Calu3 (cell line): ENCODE data around the gene ZNF574. TPM values are rescaled to one million over a fixed set of nuclear protein-coding genes. Genes with fewer than 3 reads are reported as not detected.

Source experiments
- BruUV-seq: library from RNA; stranded (reverse); fragments of 400-500 nt; replicated peaks from 2 replicates; lab custom pipeline; 2021; lab: Mats Ljungman, UMichigan
- CTCF ChIA-PET: fragments of 300-600 bp; sonication (Branson Sonifier 250); formaldehyde crosslinking; loops from one replicate; lab custom pipeline; 2022; ENCODE audit warnings: antibody characterized with exemption; lab: Charles Lee
- DNase-seq: peaks from one replicate; pipeline ENCODE4 v3.0.0; 2022
- H3K27ac Mint-ChIP-seq: one replicate; pipeline ENCODE4 v1.8.0; 2022; ENCODE audit warnings: mixed read lengths; ENCODE audit not compliant: unreplicated experiment
- H3K27me3 Mint-ChIP-seq: one replicate; pipeline ENCODE4 v1.8.0; 2022; ENCODE audit warnings: mixed read lengths; ENCODE audit not compliant: unreplicated experiment
- H3K36me3 Mint-ChIP-seq: one replicate; pipeline ENCODE4 v1.8.0; 2022; ENCODE audit warnings: mild to moderate bottlenecking, moderate library complexity, mixed read lengths; ENCODE audit not compliant: insufficient read depth, unreplicated experiment
- H3K4me1 Mint-ChIP-seq: one replicate; pipeline ENCODE4 v1.8.0; 2022; ENCODE audit warnings: mild to moderate bottlenecking, low read depth, mixed read lengths; ENCODE audit not compliant: unreplicated experiment
- H3K4me3 Mint-ChIP-seq: one replicate; pipeline ENCODE4 v1.8.0; 2022; ENCODE audit warnings: mild to moderate bottlenecking, low read depth, moderate library complexity, mixed read lengths; ENCODE audit not compliant: unreplicated experiment
- H3K9me3 Mint-ChIP-seq: one replicate; pipeline ENCODE4 v1.8.0; 2022; ENCODE audit warnings: low read depth, mixed read lengths; ENCODE audit not compliant: unreplicated experiment
- intact Hi-C: fragments of 100-400 bp; cut with micrococcal nuclease; formaldehyde crosslinking; loops from one replicate; pipeline ENCODE4 v1.10.0; 2022; ENCODE audit not compliant: unreplicated experiment
- total RNA-seq: library from RNA; stranded (reverse); gene quantifications from 2 replicates; pipeline ENCODE4 v1.2.3, GENCODE V29; 2022
- TF ChIP-seq, protein P1 (sequence below): fragments of 200-600 bp; IDR thresholded peaks from one replicate; pipeline ENCODE4 v1.8.0; 2022; ENCODE audit warnings: antibody characterized with exemption; ENCODE audit not compliant: unreplicated experiment

Gene ZNF574
- total RNA-seq, 1 experiment from 2014 or later = 22.0 TPM

DNA sequence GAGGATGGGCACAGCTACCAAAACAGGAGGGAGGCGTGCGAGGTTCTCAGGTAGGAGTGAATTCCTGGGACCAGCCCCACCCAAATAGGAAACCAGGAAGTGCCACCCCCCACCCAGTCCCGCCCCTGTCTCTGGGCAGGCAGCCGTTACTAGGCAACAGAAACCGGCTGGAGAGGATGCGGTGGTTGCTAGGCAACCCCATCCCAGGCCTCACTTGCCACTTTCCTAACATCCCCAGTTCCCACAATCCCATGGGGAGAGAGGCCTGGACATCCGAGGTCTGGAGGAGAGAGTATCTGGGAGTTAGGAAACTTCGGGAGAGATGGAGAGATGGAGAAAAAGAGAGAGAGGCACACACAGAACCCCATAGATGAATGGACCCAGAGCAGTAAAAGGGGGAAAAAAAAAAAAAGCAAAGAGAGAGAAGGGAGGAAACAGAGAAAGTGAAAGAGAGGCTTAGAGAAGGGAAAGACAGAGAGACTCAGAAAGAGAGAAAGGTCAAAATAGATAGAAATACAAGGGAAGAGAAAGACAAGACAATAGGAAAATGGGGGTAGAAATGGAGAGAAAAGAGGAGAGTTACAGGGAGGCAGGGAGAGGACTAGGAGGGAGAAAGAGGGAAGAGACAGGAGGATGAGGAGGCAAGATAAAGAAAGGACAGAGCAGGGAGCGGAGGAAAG is 9.8 kb upstream of the ZNF574 start:
- H3K27ac Mint-ChIP-seq = no peak overlapping the region
- no peak overlapping the region for H3K4me3 Mint-ChIP-seq
- peak; percentile 60 for DNase-seq
- no peaks in the 10 kb centered on the region for H3K36me3 Mint-ChIP-seq
- H3K9me3 Mint-ChIP-seq = no peaks in the 10 kb centered on the region
- no peaks in the 10 kb centered on the region for H3K4me1 Mint-ChIP-seq
- TF ChIP-seq, protein P1, sequence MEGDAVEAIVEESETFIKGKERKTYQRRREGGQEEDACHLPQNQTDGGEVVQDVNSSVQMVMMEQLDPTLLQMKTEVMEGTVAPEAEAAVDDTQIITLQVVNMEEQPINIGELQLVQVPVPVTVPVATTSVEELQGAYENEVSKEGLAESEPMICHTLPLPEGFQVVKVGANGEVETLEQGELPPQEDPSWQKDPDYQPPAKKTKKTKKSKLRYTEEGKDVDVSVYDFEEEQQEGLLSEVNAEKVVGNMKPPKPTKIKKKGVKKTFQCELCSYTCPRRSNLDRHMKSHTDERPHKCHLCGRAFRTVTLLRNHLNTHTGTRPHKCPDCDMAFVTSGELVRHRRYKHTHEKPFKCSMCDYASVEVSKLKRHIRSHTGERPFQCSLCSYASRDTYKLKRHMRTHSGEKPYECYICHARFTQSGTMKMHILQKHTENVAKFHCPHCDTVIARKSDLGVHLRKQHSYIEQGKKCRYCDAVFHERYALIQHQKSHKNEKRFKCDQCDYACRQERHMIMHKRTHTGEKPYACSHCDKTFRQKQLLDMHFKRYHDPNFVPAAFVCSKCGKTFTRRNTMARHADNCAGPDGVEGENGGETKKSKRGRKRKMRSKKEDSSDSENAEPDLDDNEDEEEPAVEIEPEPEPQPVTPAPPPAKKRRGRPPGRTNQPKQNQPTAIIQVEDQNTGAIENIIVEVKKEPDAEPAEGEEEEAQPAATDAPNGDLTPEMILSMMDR = no peak
- CTCF ChIA-PET = no interaction called here
- BruUV-seq = no TSS peak
- intact Hi-C loops = no loop called here
- H3K27me3 Mint-ChIP-seq = peaks cover 38% of the 10 kb centered on the region

- H3K9me3 Mint-ChIP-seq = no peaks in the 10 kb centered on the region
- CTCF ChIA-PET = no interaction called here
- H3K27me3 Mint-ChIP-seq = peaks cover 41% of the 10 kb centered on the region
- no peak overlapping the region for H3K27ac Mint-ChIP-seq
- no peak overlapping the region for H3K4me3 Mint-ChIP-seq
- TF ChIP-seq, protein P1 = no peak
- no peak for DNase-seq
- intact Hi-C loops = no loop called here
- H3K36me3 Mint-ChIP-seq = no peaks in the 10 kb centered on the region
- BruUV-seq = no TSS peak
- H3K4me1 Mint-ChIP-seq = no peaks in the 10 kb centered on the region
Observed at GRCh38 chr19:42067315-42067888, 8.6 kb upstream of the ZNF574 start.

DNA sequence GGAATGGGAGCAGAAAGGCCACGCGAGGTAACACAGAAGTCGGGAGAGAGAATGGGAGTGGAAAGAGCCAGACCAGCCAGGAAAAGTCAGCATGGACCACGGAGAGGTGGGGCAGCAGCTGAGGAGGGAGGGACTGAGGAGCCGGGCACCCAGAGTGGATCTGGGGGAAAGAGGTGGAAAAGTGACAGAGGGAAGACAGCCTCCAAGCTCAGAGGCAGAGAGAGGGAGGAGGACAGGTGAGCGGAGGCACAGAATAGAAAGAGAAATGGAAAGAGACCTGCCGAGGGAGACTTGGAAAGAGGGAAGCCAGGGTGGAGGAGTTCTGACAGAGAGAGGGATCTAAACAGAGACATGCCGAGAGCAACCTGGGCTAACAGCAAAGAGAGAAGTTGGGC is 7.6 kb upstream of the ZNF574 start:
- no peaks in the 10 kb centered on the region for H3K36me3 Mint-ChIP-seq
- CTCF ChIA-PET = no interaction called here
- no peaks in the 10 kb centered on the region for H3K9me3 Mint-ChIP-seq
- H3K4me3 Mint-ChIP-seq = no peak overlapping the region
- intact Hi-C loops = no loop called here
- TF ChIP-seq, protein P1 = no peak
- no TSS peak for BruUV-seq
- no peak overlapping the region for H3K27ac Mint-ChIP-seq
- H3K27me3 Mint-ChIP-seq = peaks cover 38% of the 10 kb centered on the region
- H3K4me1 Mint-ChIP-seq = no peaks in the 10 kb centered on the region
- no peak for DNase-seq

- CTCF ChIA-PET = no interaction called here
Observed at GRCh38 chr19:42068756-42069571, 7.0 kb upstream of the ZNF574 start.

More at GRCh38 chr19:42068756-42069571, 7.0 kb upstream of the ZNF574 start:
- intact Hi-C loops = no loop called here
- Mint-ChIP-seq H3K27ac (no peak overlapping the region), H3K4me3 (no peak overlapping the region), H3K36me3 (no peaks in the 10 kb centered on the region), H3K27me3 (peaks cover 32% of the 10 kb centered on the region), H3K9me3 (no peaks in the 10 kb centered on the region), H3K4me1 (no peaks in the 10 kb centered on the region)
- TF ChIP-seq, protein P1 = no peak
- BruUV-seq = no TSS peak
- DNase-seq = no peak
